Right cardiac atrium (tissue), 5 donors: ENCODE results near the gene PRRX1. TPM values are rescaled to one million over a fixed set of nuclear protein-coding genes. Genes with fewer than 3 reads are reported as not detected.

Source experiments
- ATAC-seq, 2 donors: fragments of 200-7000 bp; cut with Tn5 transposase; one replicate each; pipeline versions ENCODE4 v1.8.0 to v1.9.1; 2020; ENCODE audit warnings: moderate library complexity in 2 of 2, mild to moderate bottlenecking in 1 of 2
- DNase-seq, 3 donors: peaks; one replicate each; pipeline ENCODE4 v3.0.0-alpha.2; 2020
- H3K27ac ChIP-seq: one replicate; pipeline ENCODE4 v1.5.1; 2013; ENCODE audit warnings: mild to moderate bottlenecking, low read length, control low read depth, moderate library complexity
- H3K27me3 ChIP-seq: one replicate; pipeline ENCODE4 v1.6.1; 2013; ENCODE audit not compliant: control insufficient read depth, insufficient read depth
- H3K4me1 ChIP-seq: one replicate; pipeline ENCODE4 v1.6.1; 2013; ENCODE audit warnings: low read length; ENCODE audit not compliant: control insufficient read depth, insufficient read depth
- H3K4me3 ChIP-seq: one replicate; pipeline ENCODE4 v1.5.1; 2013; ENCODE audit warnings: low read length, control low read depth
- H3K9me3 ChIP-seq: one replicate; pipeline ENCODE4 v1.6.1; 2013; ENCODE audit warnings: low read length; ENCODE audit not compliant: control insufficient read depth
- WGBS: extraction: QIAGEN DNeasy Blood & Tissue Kit; methylation state at CpG from one replicate; pipeline ENCODE4 v1.1.7; 2013; 5-methylcytosine and 5-hydroxymethylcytosine counted together
- intact Hi-C, 4 donors: fragments of 100-400 bp; cut with DNase I; formaldehyde crosslinking; loops; one replicate each; pipeline versions ENCODE4 v1.11.0 to v1.14.0; 2022 to 2023
- polyA plus RNA-seq: library from polyadenylated mRNA; stranded (reverse); fragments of 200-250 nt; gene quantifications from one replicate; pipeline ENCODE4 v1.2.3, GENCODE V29; 2013
- total RNA-seq, 4 donors: library from RNA; stranded (reverse); fragmentation: NEBNext Ultra II Directional; extraction: Animal tissue kit (Norgen Biotek cat#: 25700); gene quantifications; one replicate each; pipeline ENCODE4 v1.2.1, GENCODE V29; 2021
- donor health status: healthy with polysubstance abuse.
- donor health status: DM: no; HTN: yes; CAD: no.
- donor health status: DM: no; HTN: no; CAD: no.
- donor health status: DM: no; HTN: yes; CAD: no; lungs with severe emphysema.
- donor health status: DM: yes; HTN: yes; CAD: no.

Gene PRRX1
- total and polyA plus RNA-seq, 5 donors, result 39.9 to 72.8 (median 60.8) TPM

- H3K4me1 ChIP-seq, result peaks cover 3% of the 10 kb centered on the region
- DNase-seq, result no peak
- H3K27ac ChIP-seq, result no peak overlapping the region
- 80% methylated on average over 1 of the region's 1 CpG for WGBS
- ATAC-seq, result no peak
- no peak overlapping the region for H3K4me3 ChIP-seq
- H3K27me3 ChIP-seq, result no peaks in the 10 kb centered on the region
- intact Hi-C loops, result loop anchor here in 3 of 4 donors (5.0 to 10.0 kb wide), 3 partner anchors 60 to 210 kb away; no protein-coding TSS in a partner anchor
- no peaks in the 10 kb centered on the region for H3K9me3 ChIP-seq
Measured at GRCh38 chr1:170674986-170675385, 11.1 kb downstream of the PRRX1 start.

GRCh38 chr1:170675865-170676264 lies 11.9 kb downstream of the PRRX1 start:
- peaks cover 3% of the 10 kb centered on the region for H3K4me1 ChIP-seq
- no peaks in the 10 kb centered on the region for H3K27me3 ChIP-seq
- no peak overlapping the region for H3K27ac ChIP-seq
- no peak for DNase-seq
- H3K4me3 ChIP-seq, result no peak overlapping the region
- intact Hi-C loops, result loop anchor here in 3 of 4 donors (10.0 kb wide), 2 partner anchors 59 to 209 kb away; no protein-coding TSS in a partner anchor
- no peaks in the 10 kb centered on the region for H3K9me3 ChIP-seq
- ATAC-seq, result no peak

GRCh38 chr1:170676628-170677027 lies 12.7 kb downstream of the PRRX1 start:
- Histone ChIP-seq H3K4me1 (peaks cover 3% of the 10 kb centered on the region), H3K4me3 (no peak overlapping the region), H3K27ac (no peak overlapping the region), H3K9me3 (no peaks in the 10 kb centered on the region), H3K27me3 (no peaks in the 10 kb centered on the region)
- DNase-seq (no peak), ATAC-seq (no peak)
- intact Hi-C loops, result loop anchor here in 3 of 4 donors (10.0 kb wide), 2 partner anchors 58 to 208 kb away; no protein-coding TSS in a partner anchor

- H3K4me1 ChIP-seq, result peaks cover 3% of the 10 kb centered on the region
- DNase-seq (no peak), ATAC-seq (peak; percentile 34 to 67)
- no peaks in the 10 kb centered on the region for H3K9me3 ChIP-seq
- 48% methylated on average over 3 of the region's 3 CpGs for WGBS
- H3K27me3 ChIP-seq, result no peaks in the 10 kb centered on the region
- no peak overlapping the region for H3K27ac ChIP-seq
- intact Hi-C loops, result loop anchor here in 3 of 4 donors (10.0 kb wide), 2 partner anchors 57 to 207 kb away; no protein-coding TSS in a partner anchor
- no peak overlapping the region for H3K4me3 ChIP-seq
Measured at GRCh38 chr1:170678027-170678600, 14.2 kb downstream of the PRRX1 start.

- Histone ChIP-seq H3K27ac (no peak overlapping the region), H3K27me3 (no peaks in the 10 kb centered on the region), H3K9me3 (no peaks in the 10 kb centered on the region), H3K4me3 (no peak overlapping the region), H3K4me1 (peaks cover 3% of the 10 kb centered on the region)
- WGBS, result 45% methylated on average over 3 of the region's 3 CpGs
- DNase-seq (no peak), ATAC-seq (peak in 1 of 2 donors; percentile 78)
- intact Hi-C loops, result loop anchor here in 1 of 4 donors (10.0 kb wide), 1 partner anchor 54 kb away; no protein-coding TSS in a partner anchor
Measured at GRCh38 chr1:170680428-170680827, 16.5 kb downstream of the PRRX1 start.

GRCh38 chr1:170682169-170682568 lies 18.2 kb downstream of the PRRX1 start:
- H3K4me1 ChIP-seq, result peaks cover 3% of the 10 kb centered on the region
- no peaks in the 10 kb centered on the region for H3K27me3 ChIP-seq
- H3K27ac ChIP-seq, result no peak overlapping the region
- no peak overlapping the region for H3K4me3 ChIP-seq
- no peaks in the 10 kb centered on the region for H3K9me3 ChIP-seq
- no peak for ATAC-seq
- intact Hi-C loops, result loop anchor here in 1 of 4 donors (10.0 kb wide), 1 partner anchor 53 kb away; no protein-coding TSS in a partner anchor
- WGBS, result 28% methylated on average over 1 of the region's 1 CpG
- DNase-seq, result no peak

GRCh38 chr1:170682809-170683208 lies 18.9 kb downstream of the PRRX1 start:
- Histone ChIP-seq H3K27ac (no peak overlapping the region), H3K9me3 (no peaks in the 10 kb centered on the region), H3K4me3 (no peak overlapping the region), H3K4me1 (peaks cover 3% of the 10 kb centered on the region), H3K27me3 (no peaks in the 10 kb centered on the region)
- WGBS, result 90% methylated on average over 1 of the region's 1 CpG
- intact Hi-C loops, result loop anchor here in 1 of 4 donors (10.0 kb wide), 1 partner anchor 52 kb away; no protein-coding TSS in a partner anchor
- no peak for ATAC-seq
- no peak for DNase-seq

- 68% methylated on average over 4 of the region's 4 CpGs for WGBS
- ATAC-seq (no peak), DNase-seq (no peak)
- no peak overlapping the region for H3K4me3 ChIP-seq
- no peaks in the 10 kb centered on the region for H3K9me3 ChIP-seq
- intact Hi-C loops, result loop anchor here in 1 of 4 donors (10.0 kb wide), 1 partner anchor 50 kb away; no protein-coding TSS in a partner anchor
- no peak overlapping the region for H3K27ac ChIP-seq
- H3K4me1 ChIP-seq, result no peaks in the 10 kb centered on the region
- no peaks in the 10 kb centered on the region for H3K27me3 ChIP-seq
Measured at GRCh38 chr1:170685166-170685565, 21.2 kb downstream of the PRRX1 start.

- Histone ChIP-seq H3K4me3 (no peak overlapping the region), H3K9me3 (no peaks in the 10 kb centered on the region), H3K27ac (no peak overlapping the region), H3K27me3 (no peaks in the 10 kb centered on the region), H3K4me1 (no peaks in the 10 kb centered on the region)
- intact Hi-C loops, result loop anchor here in 1 of 4 donors (10.0 kb wide), 1 partner anchor 49 kb away; no protein-coding TSS in a partner anchor
- DNase-seq, result no peak
- 88% methylated on average over 8 of the region's 8 CpGs for WGBS
- no peak for ATAC-seq
Measured at GRCh38 chr1:170686291-170686690, 22.4 kb downstream of the PRRX1 start.

- DNase-seq (no peak), ATAC-seq (no peak)
- intact Hi-C loops, result loop anchor here in 1 of 4 donors (10.0 kb wide), 1 partner anchor 47 kb away; no protein-coding TSS in a partner anchor
- Histone ChIP-seq H3K9me3 (no peaks in the 10 kb centered on the region), H3K4me1 (no peaks in the 10 kb centered on the region), H3K4me3 (no peak overlapping the region), H3K27ac (no peak overlapping the region), H3K27me3 (no peaks in the 10 kb centered on the region)
- WGBS, result 80% methylated on average over 4 of the region's 4 CpGs
Measured at GRCh38 chr1:170687621-170688020, 23.7 kb downstream of the PRRX1 start.

GRCh38 chr1:170691258-170691657 lies 27.3 kb downstream of the PRRX1 start:
- Histone ChIP-seq H3K9me3 (no peaks in the 10 kb centered on the region), H3K4me3 (no peak overlapping the region), H3K27me3 (no peaks in the 10 kb centered on the region), H3K4me1 (peaks cover 2% of the 10 kb centered on the region), H3K27ac (no peak overlapping the region)
- no peak for ATAC-seq
- no peak for DNase-seq
- intact Hi-C loops, result no loop called here
